Measurements from ENCODE around the gene OAS1. TPM values are rescaled to one million over a fixed set of nuclear protein-coding genes. Genes with fewer than 3 reads are reported as not detected.

The OAS1 gene
- total and polyA plus RNA-seq, 2 of the 8 experiments (the other 6 are each of a cell fraction or from before 2014, with no cell fraction given): 0.23 TPM; not detected in 1

- no peak overlapping the region for H2AFZ ChIP-seq (ENCODE audit: low read length)
- H3K36me3 ChIP-seq (ENCODE audit: control insufficient read depth in 2 of 4, insufficient read depth in 4 of 4, low read length in 3 of 4): no peaks in the 10 kb centered on the region; a peak in 1 of 8 replicates
- H3K4ac ChIP-seq (replicated peaks; ENCODE audit: insufficient read length, low read depth, low read length): no peak overlapping the region
- H3K79me1 ChIP-seq (ENCODE audit: low read depth, low read length): no peaks in the 10 kb centered on the region
- WGBS, 2 experiments (ENCODE audit: extremely low coverage in 1 of 2, insufficient coverage in 1 of 2, insufficient read length in 1 of 2, insufficient replicate concordance in 2 of 2, low coverage in 1 of 2, low lambda C conversion rate in 2 of 2, missing lambda C conversion rate in 1 of 2): 92% methylated on average over 1 of the region's 1 CpG; no CpG with 5 or more reads in 1 of the 2 experiments
- H3K56ac ChIP-seq (replicated peaks; ENCODE audit: insufficient read length, low read depth, low read length): no peak overlapping the region
- H2AK5ac ChIP-seq (ENCODE audit: low read depth, low read length): no peak overlapping the region
- no peaks in the 10 kb centered on the region for H4K20me1 ChIP-seq (replicated peaks in 1 of 2; ENCODE audit: control insufficient read depth in 1 of 2, insufficient read depth in 2 of 2, low read length in 2 of 2)
- no peak overlapping the region for H2BK15ac ChIP-seq (ENCODE audit: low read length)
- H3K14ac ChIP-seq (ENCODE audit: insufficient read length): no peak overlapping the region
- H3K27ac ChIP-seq (ENCODE audit: low read depth, low read length): no peak overlapping the region
- no peaks in the 10 kb centered on the region for H3K23me2 ChIP-seq (ENCODE audit: low read depth, low read length)
- no peak overlapping the region for H4K5ac ChIP-seq (ENCODE audit: insufficient read length, low read depth, low read length)
- no peak overlapping the region for H3K23ac ChIP-seq (ENCODE audit: insufficient read length)
- no peak overlapping the region for H4K8ac ChIP-seq (ENCODE audit: extremely low read depth, insufficient read depth, low read length)
- no peak for FAIRE-seq
- no peak overlapping the region for H3K9ac ChIP-seq (replicated peaks in 1 of 4; ENCODE audit: extremely low read depth in 1 of 4, low read depth in 3 of 4, low read length in 3 of 4)
- H2BK12ac ChIP-seq (ENCODE audit: low read depth, low read length): no peak overlapping the region
- H3K18ac ChIP-seq (ENCODE audit: extremely low read depth, low read length): no peak overlapping the region
- no peak overlapping the region for H3K4me2 ChIP-seq (ENCODE audit: insufficient read depth in 1 of 2, low read depth in 2 of 2, low read length in 2 of 2)
- H2BK5ac ChIP-seq (ENCODE audit: low read depth, low read length): no peak overlapping the region
- H3K27me3 ChIP-seq (replicated peaks in 1 of 4; ENCODE audit: control insufficient read depth in 3 of 4, extremely low read depth in 1 of 4, insufficient read depth in 3 of 4, low read length in 3 of 4): no peaks in the 10 kb centered on the region
- peaks cover 6 to 8% of the 10 kb centered on the region in 2 experiments; a peak in 3 of 4 replicates for H3K9me3 ChIP-seq (ENCODE audit: insufficient read depth in 2 of 2, low read depth in 1 of 2, low read length in 1 of 2)
- ChIA-PET CTCF (ENCODE audit: partially characterized antibody) (no interaction called here), POLR2A (ENCODE audit: partially characterized antibody) (no interaction called here)
- DNase-seq (ENCODE audit: low read depth in 1 of 2, low spot score in 2 of 2): no peak
- H2BK20ac ChIP-seq (ENCODE audit: low read length): no peak overlapping the region
- no peaks in the 10 kb centered on the region for H3K79me2 ChIP-seq (ENCODE audit: control insufficient read depth in 1 of 2, insufficient read depth in 2 of 2, low read length in 2 of 2)
- no peaks in the 10 kb centered on the region for H3K4me1 ChIP-seq (replicated peaks in 1 of 4; ENCODE audit: control insufficient read depth in 3 of 4, insufficient read depth in 4 of 4, low read length in 3 of 4)
- H3K4me3 ChIP-seq (ENCODE audit: extremely low read depth in 1 of 4, insufficient read depth in 2 of 4, low read depth in 3 of 4, low read length in 4 of 4): no peak overlapping the region
- H4K91ac ChIP-seq (replicated peaks; ENCODE audit: insufficient read length, low read length): no peak overlapping the region
- no peak overlapping the region for H2BK120ac ChIP-seq (replicated peaks; ENCODE audit: low read depth, low read length)
- TF ChIP-seq FOSL1 (IDR thresholded peaks at IDR 0.05; ENCODE audit: insufficient read depth, low read depth, low read length): no peak
- TF ChIP-seq TBP (IDR thresholded peaks at IDR 0.05; ENCODE audit: low read depth, low read length): no peak
- no peak for TF ChIP-seq POLR2A (IDR thresholded peaks at IDR 0.05; ENCODE audit: control extremely low read depth in 1 of 2, low read depth in 2 of 2, low read length in 2 of 2)
- no peak for TF ChIP-seq SP2 (IDR thresholded peaks at IDR 0.05; ENCODE audit: low read length)
- TF ChIP-seq RNF2 (IDR thresholded peaks at IDR 0.05; ENCODE audit: borderline replicate concordance, low read depth, low read length, missing control alignments, poor library complexity, severe bottlenecking): no peak
These were observed 6.4 kb downstream of the OAS1 start for GRCh38 chr12:112913038-112913688.
